KMS-11 (cell line): Measurements from ENCODE around the gene FAM210A.

Experiments used
- H2AFZ ChIP-seq: fragments of 200-600 bp; sonication (generic); 2 replicates; pipeline ENCODE4 v1.6.1; 2016; ENCODE audit warnings: antibody characterized with exemption, mixed run types, low read depth
- H3K27ac ChIP-seq: fragments of 200-600 bp; sonication (generic); 2 replicates; pipeline ENCODE4 v1.6.1; 2016; ENCODE audit warnings: mild to moderate bottlenecking, mixed run types
- H3K27me3 ChIP-seq: fragments of 200-600 bp; sonication (generic); 2 replicates; pipeline ENCODE4 v1.6.1; 2017; ENCODE audit warnings: mild to moderate bottlenecking, low read depth, mixed run types, moderate library complexity; ENCODE audit not compliant: insufficient read depth
- H3K36me3 ChIP-seq: fragments of 200-600 bp; sonication (generic); 2 replicates; pipeline ENCODE4 v1.6.1; 2017; ENCODE audit warnings: mild to moderate bottlenecking, mixed run types; ENCODE audit not compliant: insufficient read depth
- H3K4me1 ChIP-seq: fragments of 200-600 bp; sonication (generic); 2 replicates; pipeline ENCODE4 v1.6.1; 2016; ENCODE audit warnings: mild to moderate bottlenecking, low read depth, mixed run types; ENCODE audit not compliant: poor library complexity, severe bottlenecking
- H3K4me2 ChIP-seq: fragments of 200-600 bp; sonication (generic); 2 replicates; pipeline ENCODE4 v1.7.0; 2016; ENCODE audit warnings: mild to moderate bottlenecking, mixed run types
- H3K4me3 ChIP-seq: fragments of 200-600 bp; sonication (generic); IDR thresholded peaks from 2 replicates; pipeline ENCODE4 v1.6.1; 2017; ENCODE audit warnings: low read depth, low read length, mixed read lengths; ENCODE audit not compliant: insufficient read depth
- H3K79me2 ChIP-seq: fragments of 200-600 bp; sonication (generic); 2 replicates; pipeline ENCODE4 v1.6.1; 2016; ENCODE audit warnings: low read depth, mixed run types; ENCODE audit not compliant: insufficient read depth
- H3K9ac ChIP-seq: fragments of 200-600 bp; sonication (generic); 2 replicates; pipeline ENCODE4 v1.6.1; 2016; ENCODE audit warnings: mild to moderate bottlenecking, mixed run types
- H4K20me1 ChIP-seq: fragments of 200-600 bp; sonication (generic); 2 replicates; pipeline ENCODE4 v1.6.1; 2016; ENCODE audit warnings: mild to moderate bottlenecking, mixed run types; ENCODE audit not compliant: insufficient read depth
- TF ChIP-seq, protein P1 (sequence below): fragments of 200-600 bp; sonication (generic); conservative IDR thresholded peaks from 2 replicates; pipeline ENCODE4 v1.6.1; 2017; ENCODE audit warnings: low read depth, mild to moderate bottlenecking, antibody characterized with exemption, low read length, moderate library complexity, mixed read lengths

Gene FAM210A

DNA sequence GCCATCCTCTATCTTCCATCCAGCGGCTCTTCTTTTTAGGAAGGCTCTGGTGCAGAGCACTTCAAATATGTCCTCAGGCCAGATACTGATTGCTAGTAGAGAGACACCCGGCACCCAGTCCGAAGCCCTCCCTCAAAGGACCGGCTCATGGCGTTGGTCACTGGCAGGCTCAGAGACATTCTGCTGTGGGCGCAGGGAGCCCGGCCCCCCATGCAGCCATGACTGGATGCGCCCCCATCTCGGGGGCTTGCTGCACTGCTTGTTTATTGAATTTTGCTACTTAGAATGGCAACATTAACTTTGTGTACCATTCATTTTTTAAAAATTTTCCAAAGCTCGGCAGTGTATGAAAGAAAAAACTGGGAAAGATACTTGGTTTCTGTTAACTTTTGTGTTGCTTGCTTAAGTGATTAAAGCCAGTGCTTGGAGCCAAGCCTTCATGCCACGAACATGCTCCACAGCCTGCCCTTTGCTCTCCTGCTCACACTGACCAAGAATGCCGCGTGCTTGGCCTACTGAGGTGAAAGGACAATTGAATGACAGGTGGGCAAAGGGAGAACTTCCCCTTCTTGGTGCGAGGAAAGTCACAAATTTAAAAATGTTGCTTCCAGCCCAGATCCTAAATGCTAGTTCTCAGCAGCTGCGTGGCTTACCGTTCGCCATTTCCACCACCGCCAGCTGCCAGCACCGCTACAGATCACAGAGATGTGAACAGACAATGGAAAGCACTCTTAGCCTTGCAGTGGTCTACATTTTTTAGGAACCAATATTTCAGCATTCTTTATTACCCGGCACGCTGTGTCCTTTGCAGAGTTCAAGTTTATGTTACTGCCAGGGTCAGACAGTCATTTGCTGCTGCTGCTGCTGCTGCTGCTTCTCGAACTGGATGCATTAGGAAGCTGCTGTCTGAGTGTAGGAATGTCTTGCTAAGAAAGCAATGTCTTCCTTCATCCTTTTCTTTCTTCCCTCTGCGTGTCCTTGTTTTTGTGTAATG is 76.7 kb downstream of the FAM210A start:
- H3K27me3 ChIP-seq: no peaks in the 10 kb centered on the region
- no peaks in the 10 kb centered on the region for H3K36me3 ChIP-seq
- TF ChIP-seq, protein P1, sequence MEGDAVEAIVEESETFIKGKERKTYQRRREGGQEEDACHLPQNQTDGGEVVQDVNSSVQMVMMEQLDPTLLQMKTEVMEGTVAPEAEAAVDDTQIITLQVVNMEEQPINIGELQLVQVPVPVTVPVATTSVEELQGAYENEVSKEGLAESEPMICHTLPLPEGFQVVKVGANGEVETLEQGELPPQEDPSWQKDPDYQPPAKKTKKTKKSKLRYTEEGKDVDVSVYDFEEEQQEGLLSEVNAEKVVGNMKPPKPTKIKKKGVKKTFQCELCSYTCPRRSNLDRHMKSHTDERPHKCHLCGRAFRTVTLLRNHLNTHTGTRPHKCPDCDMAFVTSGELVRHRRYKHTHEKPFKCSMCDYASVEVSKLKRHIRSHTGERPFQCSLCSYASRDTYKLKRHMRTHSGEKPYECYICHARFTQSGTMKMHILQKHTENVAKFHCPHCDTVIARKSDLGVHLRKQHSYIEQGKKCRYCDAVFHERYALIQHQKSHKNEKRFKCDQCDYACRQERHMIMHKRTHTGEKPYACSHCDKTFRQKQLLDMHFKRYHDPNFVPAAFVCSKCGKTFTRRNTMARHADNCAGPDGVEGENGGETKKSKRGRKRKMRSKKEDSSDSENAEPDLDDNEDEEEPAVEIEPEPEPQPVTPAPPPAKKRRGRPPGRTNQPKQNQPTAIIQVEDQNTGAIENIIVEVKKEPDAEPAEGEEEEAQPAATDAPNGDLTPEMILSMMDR: no peak
- no peak overlapping the region for H3K27ac ChIP-seq
- H3K9ac ChIP-seq: no peak overlapping the region
- no peak overlapping the region for H2AFZ ChIP-seq
- no peak overlapping the region for H3K4me3 ChIP-seq
- no peak overlapping the region for H3K4me2 ChIP-seq
- no peaks in the 10 kb centered on the region for H3K4me1 ChIP-seq
- no peaks in the 10 kb centered on the region for H4K20me1 ChIP-seq
- H3K79me2 ChIP-seq: no peaks in the 10 kb centered on the region

DNA sequence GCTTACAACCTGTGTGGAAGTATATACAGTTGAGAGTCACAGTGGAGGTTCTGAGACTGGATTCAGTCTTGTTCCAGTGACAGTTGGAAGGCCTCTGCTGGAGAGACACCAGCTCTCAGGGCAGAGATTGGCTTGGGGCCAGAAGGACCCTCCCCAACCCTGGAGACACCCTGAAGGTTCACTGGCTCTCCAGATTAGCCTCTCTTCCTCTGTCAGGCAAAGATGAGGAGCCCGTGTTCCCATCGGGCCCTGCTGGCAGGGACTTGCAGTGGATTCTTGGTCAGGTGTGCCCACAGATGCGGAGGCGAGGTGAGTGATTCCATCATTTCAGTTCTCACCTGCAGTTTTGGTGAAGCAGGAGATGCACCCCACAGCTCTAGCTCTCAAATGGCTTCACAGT is 78.6 kb downstream of the FAM210A start:
- H3K4me3 ChIP-seq: no peak overlapping the region
- no peak overlapping the region for H3K9ac ChIP-seq
- H3K27ac ChIP-seq: no peak overlapping the region
- no peaks in the 10 kb centered on the region for H3K4me1 ChIP-seq
- TF ChIP-seq, protein P1: no peak
- no peak overlapping the region for H3K4me2 ChIP-seq
- no peaks in the 10 kb centered on the region for H3K36me3 ChIP-seq
- H2AFZ ChIP-seq: no peak overlapping the region
- no peaks in the 10 kb centered on the region for H3K27me3 ChIP-seq
- no peaks in the 10 kb centered on the region for H3K79me2 ChIP-seq
- H4K20me1 ChIP-seq: no peaks in the 10 kb centered on the region

DNA sequence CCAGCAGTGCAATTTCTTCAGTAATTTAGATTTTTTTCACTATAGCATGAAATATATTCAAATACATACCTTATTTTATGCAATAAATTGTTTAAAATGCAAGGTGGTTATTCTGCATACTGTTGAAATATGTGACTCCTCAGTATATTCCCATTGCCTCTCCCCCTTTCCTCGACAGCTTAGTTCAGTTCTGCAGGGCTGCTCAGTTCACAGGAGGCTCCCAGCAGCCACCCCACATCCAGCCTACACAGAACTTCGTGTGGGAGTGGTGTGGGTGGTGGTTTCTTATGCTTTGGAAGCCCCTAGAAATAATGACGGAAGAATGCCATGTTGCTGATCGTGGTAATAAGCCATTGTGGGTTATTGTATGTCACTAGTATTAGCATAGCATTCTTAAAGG is 79.7 kb downstream of the FAM210A start:
- no peak overlapping the region for H3K4me3 ChIP-seq
- no peak overlapping the region for H3K9ac ChIP-seq
- no peak overlapping the region for H3K27ac ChIP-seq
- no peaks in the 10 kb centered on the region for H3K4me1 ChIP-seq
- no peaks in the 10 kb centered on the region for H3K79me2 ChIP-seq
- TF ChIP-seq, protein P1: no peak
- no peaks in the 10 kb centered on the region for H3K27me3 ChIP-seq
- no peak overlapping the region for H3K4me2 ChIP-seq
- no peaks in the 10 kb centered on the region for H4K20me1 ChIP-seq
- H3K36me3 ChIP-seq: no peaks in the 10 kb centered on the region
- no peak overlapping the region for H2AFZ ChIP-seq

DNA sequence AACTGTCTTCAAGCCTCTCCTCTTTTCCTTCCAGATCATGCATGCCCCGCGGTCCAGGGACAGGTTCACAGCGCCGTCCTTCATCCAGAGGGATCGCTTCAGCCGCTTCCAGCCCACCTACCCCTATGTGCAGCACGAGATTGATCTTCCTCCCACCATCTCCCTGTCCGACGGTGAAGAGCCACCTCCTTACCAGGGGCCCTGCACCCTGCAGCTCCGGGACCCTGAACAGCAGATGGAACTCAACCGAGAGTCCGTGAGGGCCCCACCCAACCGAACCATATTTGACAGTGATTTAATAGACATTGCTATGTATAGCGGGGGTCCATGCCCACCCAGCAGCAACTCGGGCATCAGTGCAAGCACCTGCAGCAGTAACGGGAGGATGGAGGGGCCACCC is 81.3 kb downstream of the FAM210A start:
- Histone ChIP-seq H3K9ac (no peak overlapping the region), H3K79me2 (no peaks in the 10 kb centered on the region), H3K4me2 (no peak overlapping the region), H2AFZ (no peak overlapping the region), H3K27me3 (no peaks in the 10 kb centered on the region), H4K20me1 (no peaks in the 10 kb centered on the region), H3K27ac (no peak overlapping the region), H3K4me3 (no peak overlapping the region), H3K36me3 (no peaks in the 10 kb centered on the region), H3K4me1 (no peaks in the 10 kb centered on the region)
- TF ChIP-seq, protein P1: no peak
